HepG2 (cell line): Measurements from ENCODE around the gene ANKZF1. TPM values are rescaled to one million over a fixed set of nuclear protein-coding genes. Genes with fewer than 3 reads are reported as not detected.

Experiments
- ARID5B ChIP-seq: IDR thresholded peaks from 2 replicates; pipeline ENCODE4 v1.4.0; 2020; ENCODE audit warnings: mild to moderate bottlenecking, missing genetic modification reagents
- IRF1 ChIP-seq: sonication (generic); formaldehyde crosslinking; IDR thresholded peaks from 2 replicates; pipeline ENCODE4 v1.4.0; 2020; ENCODE audit warnings: low read depth, mild to moderate bottlenecking, missing genetic modification reagents
- MED13 ChIP-seq: sonication (generic); formaldehyde crosslinking; IDR thresholded peaks from 2 replicates; pipeline ENCODE4 v1.5.0; 2020; ENCODE audit warnings: missing genetic modification reagents
- MXD3 ChIP-seq: IDR thresholded peaks from 2 replicates; pipeline ENCODE4 v1.6.1; 2016; ENCODE audit warnings: mild to moderate bottlenecking, missing biosample characterization, missing genetic modification reagents
- NR2F1 ChIP-seq, 2 experiments: fragments of 450-650 bp in 1 of 2; formaldehyde crosslinking in 1 of 2; IDR thresholded peaks; 2 replicates each; pipeline versions ENCODE4 v1.5.0 to v1.6.1; 2016 to 2020; ENCODE audit warnings: mild to moderate bottlenecking in 1 of 2, missing compliant biosample characterization in 1 of 2, missing genetic modification reagents in 1 of 2, moderate library complexity in 1 of 2
- PATZ1 ChIP-seq: sonication (generic); formaldehyde crosslinking; IDR thresholded peaks from 2 replicates; pipeline ENCODE4 v1.4.0; 2020; ENCODE audit warnings: missing genetic modification reagents
- PHF5A ChIP-seq: IDR thresholded peaks from one replicate; pipeline ENCODE4 v1.6.1; 2018; ENCODE audit warnings: low read depth, missing genetic modification reagents; ENCODE audit not compliant: unreplicated experiment
- PRMT3 ChIP-seq: sonication (generic); formaldehyde crosslinking; IDR thresholded peaks from 2 replicates; pipeline ENCODE4 v1.8.1; 2022; ENCODE audit warnings: low read depth, mild to moderate bottlenecking, moderate library complexity, missing genetic modification reagents, borderline replicate concordance
- SKIL ChIP-seq: sonication (generic); formaldehyde crosslinking; IDR thresholded peaks from 2 replicates; pipeline ENCODE4 v1.8.0; 2022; ENCODE audit warnings: missing genetic modification reagents, mild to moderate bottlenecking, moderate library complexity, borderline replicate concordance
- THYN1 ChIP-seq: sonication (generic); formaldehyde crosslinking; IDR thresholded peaks from 2 replicates; pipeline ENCODE4 v1.8.1; 2023; ENCODE audit warnings: low read depth, mild to moderate bottlenecking, moderate library complexity, missing genetic modification reagents, borderline replicate concordance
- TSC22D2 ChIP-seq: sonication (generic); formaldehyde crosslinking; IDR thresholded peaks from 2 replicates; pipeline ENCODE4 v1.5.1; 2020; ENCODE audit warnings: missing genetic modification reagents, mild to moderate bottlenecking, borderline replicate concordance
- ZFP37 ChIP-seq: sonication (generic); formaldehyde crosslinking; IDR thresholded peaks from 2 replicates; pipeline ENCODE4 v1.4.0; 2020; ENCODE audit warnings: missing genetic modification reagents, borderline replicate concordance
- ZMAT3 ChIP-seq: sonication (generic); formaldehyde crosslinking; conservative IDR thresholded peaks from 2 replicates; pipeline ENCODE4 v1.7.0; 2021; ENCODE audit warnings: missing genetic modification reagents
- ZNF574 ChIP-seq: sonication (generic); formaldehyde crosslinking; IDR thresholded peaks from 2 replicates; pipeline ENCODE4 v1.4.0; 2020; ENCODE audit warnings: missing genetic modification reagents
- ZNF616 ChIP-seq: sonication (generic); formaldehyde crosslinking; IDR thresholded peaks from 2 replicates; pipeline ENCODE4 v1.5.0; 2020; ENCODE audit warnings: low read depth, mild to moderate bottlenecking, missing genetic modification reagents
- polyA plus RNA-seq, 8 experiments: library from polyadenylated mRNA; depleted of rRNA in 3 of 8; stranded (reverse) in 7 of 8; unstranded in 1 of 8; fragments of >200 nt; fragmentation: Illumina TruSeq in 4 of 8; extraction: Trizol in 4 of 8; gene quantifications; 2 replicates each; pipeline versions ENCODE4 v1.2.1 to v1.2.3, GENCODE V29; 2011 to 2016; ENCODE audit warnings: low read depth in 4 of 8, missing spikeins in 1 of 8, mixed read lengths in 1 of 8; ENCODE audit not compliant: insufficient read depth in 1 of 8
- total RNA-seq, 5 experiments: library from RNA; depleted of rRNA; stranded (reverse); fragments of >200 nt; fragmentation: Illumina TruSeq; extraction: Trizol; gene quantifications; 2 replicates each; pipeline ENCODE4 v1.2.3, GENCODE V29; 2016; ENCODE audit warnings: low read depth in 1 of 5

Gene ANKZF1
- total and polyA plus RNA-seq, 2 of the 13 experiments (the other 11 are each of a cell fraction or from before 2014, with no cell fraction given), result 25.3 to 128 TPM

- TF ChIP-seq ZNF574 (CRISPR knock-in tag) (0 out of 2 replicates have a peak, but pooled peaks have one; percentile 26), IRF1 (no peak), ZNF616 (CRISPR knock-in tag) (no peak), THYN1 (CRISPR knock-in tag) (no peak), ARID5B (CRISPR knock-in tag) (peak; percentile 34), PATZ1 (CRISPR knock-in tag) (no peak), PHF5A (CRISPR knock-in tag) (no peak), TSC22D2 (CRISPR knock-in tag) (no peak), MED13 (CRISPR knock-in tag) (no peak), NR2F1 (CRISPR knock-in tag; IDR thresholded peaks at IDR 0.05) (0 out of 4 replicates have a peak, but pooled peaks of 1 of the 2 experiments have one; percentile 18), PRMT3 (CRISPR knock-in tag) (no peak), SKIL (CRISPR knock-in tag) (no peak), ZMAT3 (0 out of 2 replicates have a peak, but pooled peaks have one; percentile 38), MXD3 (CRISPR knock-in tag) (no peak), ZFP37 (no peak)
Measured at GRCh38 chr2:219269362-219270054, 39.9 kb downstream of the ANKZF1 start (continued).
